Neural cell (in vitro differentiated cells): ENCODE results near the gene FSTL5. TPM values are rescaled to one million over a fixed set of nuclear protein-coding genes. Genes with fewer than 3 reads are reported as not detected.

Experiments
- H2AFZ ChIP-seq: fragments of 200-600, 300-800 bp; sonication (generic), shearing (Covaris generic); 2 replicates; pipeline ENCODE4 v1.6.0; 2014; ENCODE audit warnings: low read depth, mild to moderate bottlenecking, antibody characterized with exemption, low read length, moderate library complexity
- H3F3A ChIP-seq: fragments of 200-600 bp; shearing (Covaris generic); 2 replicates; pipeline ENCODE4 v1.6.1; 2016; ENCODE audit warnings: mild to moderate bottlenecking, moderate library complexity, mixed read lengths, antibody characterized with exemption, low read length; ENCODE audit not compliant: insufficient read depth, poor library complexity, severe bottlenecking
- H3K27ac ChIP-seq: fragments of 200-600, 300-800 bp; sonication (generic), shearing (Covaris generic); 2 replicates; pipeline ENCODE4 v1.5.1; 2014; ENCODE audit warnings: mild to moderate bottlenecking, low read length, moderate library complexity
- H3K27me3 ChIP-seq: fragments of 300-800, 200-600 bp; sonication (generic), shearing (Covaris generic); 2 replicates; pipeline ENCODE4 v1.6.0; 2014; ENCODE audit warnings: mild to moderate bottlenecking, low read depth, low read length, moderate library complexity; ENCODE audit not compliant: insufficient read depth
- H3K36me3 ChIP-seq: fragments of 300-800, 200-600 bp; sonication (generic), shearing (Covaris generic); 2 replicates; pipeline ENCODE4 v1.5.1; 2014; ENCODE audit warnings: mild to moderate bottlenecking, antibody characterized with exemption, low read length, moderate library complexity; ENCODE audit not compliant: insufficient read depth
- H3K4me2 ChIP-seq: fragments of 300-800, 200-600 bp; sonication (generic), shearing (Covaris generic); 2 replicates; pipeline ENCODE4 v1.6.0; 2014; ENCODE audit warnings: mild to moderate bottlenecking, low read length
- H3K4me3 ChIP-seq: fragments of 300-800, 200-600 bp; sonication (generic), shearing (Covaris generic); 2 replicates; pipeline ENCODE4 v1.5.1; 2014; ENCODE audit warnings: mild to moderate bottlenecking, low read length, moderate library complexity
- H3K79me2 ChIP-seq: fragments of 200-600 bp; shearing (Covaris generic); replicated peaks from 2 replicates; pipeline ENCODE4 v1.6.0; 2014; ENCODE audit warnings: mild to moderate bottlenecking, low read length, moderate library complexity; ENCODE audit not compliant: insufficient read depth
- H3K9ac ChIP-seq: fragments of 300-800, 200-600 bp; sonication (generic), shearing (Covaris generic); 2 replicates; pipeline ENCODE4 v1.6.1; 2016; ENCODE audit warnings: mild to moderate bottlenecking, low read length, mixed read lengths
- H3K9me2 ChIP-seq: fragments of 200-600 bp; shearing (Covaris generic); 2 replicates; pipeline ENCODE4 v1.6.1; 2016; ENCODE audit warnings: mild to moderate bottlenecking, low read length, mixed read lengths; ENCODE audit not compliant: insufficient read depth
- H3K9me3 ChIP-seq: fragments of 200-600, 300-800 bp; sonication (generic), shearing (Covaris generic); 2 replicates; pipeline ENCODE4 v1.6.1; 2016; ENCODE audit warnings: mild to moderate bottlenecking, mixed run types, low read length, moderate library complexity, mixed read lengths
- H4K20me1 ChIP-seq: fragments of 200-600 bp; shearing (Covaris generic); 2 replicates; pipeline ENCODE4 v1.6.1; 2016; ENCODE audit warnings: mild to moderate bottlenecking, mixed run types; ENCODE audit not compliant: insufficient read depth
- EP300 ChIP-seq: fragments of 450-650 bp; conservative IDR thresholded peaks from 2 replicates; pipeline ENCODE4 v1.6.1; 2014; ENCODE audit warnings: antibody characterized with exemption, mild to moderate bottlenecking, moderate library complexity; ENCODE audit not compliant: poor library complexity, severe bottlenecking
- EZH2 ChIP-seq: fragments of 200-600, 300-800 bp; shearing (Covaris generic), sonication (generic); IDR thresholded peaks from 2 replicates; pipeline ENCODE4 v1.6.1; 2014; ENCODE audit warnings: antibody characterized with exemption, low read length, borderline replicate concordance, mild to moderate bottlenecking; ENCODE audit not compliant: insufficient read depth, poor library complexity, severe bottlenecking
- MXI1 ChIP-seq: fragments of 450-650 bp; conservative IDR thresholded peaks from 2 replicates; pipeline ENCODE4 v1.6.1; 2014; ENCODE audit warnings: antibody characterized with exemption, mild to moderate bottlenecking; ENCODE audit not compliant: poor library complexity, severe bottlenecking
- POLR2AphosphoS5 ChIP-seq: IDR thresholded peaks from 2 replicates; pipeline ENCODE4 v1.6.1; 2012
- RAD21 ChIP-seq: fragments of 450-650 bp; conservative IDR thresholded peaks from 2 replicates; pipeline ENCODE4 v1.6.1; 2014; ENCODE audit warnings: antibody characterized with exemption, mild to moderate bottlenecking, moderate library complexity
- SMC3 ChIP-seq: fragments of 450-650 bp; conservative IDR thresholded peaks from 2 replicates; pipeline ENCODE4 v1.6.1; 2014; ENCODE audit warnings: antibody characterized with exemption, mild to moderate bottlenecking, moderate library complexity; ENCODE audit not compliant: poor library complexity
- TAF1 ChIP-seq: IDR thresholded peaks from 2 replicates; pipeline ENCODE4 v1.6.1; 2012; ENCODE audit warnings: low read depth
- polyA plus RNA-seq: library from polyadenylated mRNA; depleted of rRNA; stranded (reverse); fragments of >200 nt; gene quantifications from 2 replicates; pipeline ENCODE4 v1.2.3, GENCODE V29; 2014
- TF ChIP-seq, protein P1 (sequence below): IDR thresholded peaks from 2 replicates; pipeline ENCODE4 v1.6.1; 2012; ENCODE audit warnings: borderline replicate concordance
- TF ChIP-seq, protein P2 (sequence below): fragments of 450-650 bp; IDR thresholded peaks from 2 replicates; pipeline ENCODE4 v1.5.1; 2014; ENCODE audit warnings: antibody characterized with exemption, mild to moderate bottlenecking, moderate library complexity; ENCODE audit not compliant: poor library complexity, severe bottlenecking

FSTL5 gene
- polyA plus RNA-seq, 1 donor from 2014 or later: 6.8 TPM

DNA sequence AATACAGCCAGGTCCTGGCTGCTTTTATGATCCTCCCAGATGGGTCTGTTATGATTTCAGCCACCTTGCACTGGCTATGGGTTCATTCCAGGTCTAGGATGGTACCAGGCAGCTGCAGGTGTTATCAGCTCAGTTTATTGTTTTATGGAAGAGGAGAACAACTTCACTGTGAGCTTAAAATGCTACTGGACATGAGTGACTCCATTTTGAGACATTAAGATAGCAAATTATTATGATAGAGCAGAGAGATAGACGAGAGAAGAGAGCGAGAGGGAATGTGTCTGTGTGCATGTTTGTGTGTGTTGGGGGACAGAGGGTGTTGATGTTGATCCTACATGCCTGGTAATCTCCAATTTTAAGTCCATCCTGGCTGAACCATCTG is 820.2 kb downstream of the FSTL5 start:
- no peak overlapping the region for H3K4me2 ChIP-seq
- H3K9ac ChIP-seq: no peak overlapping the region
- no peaks in the 10 kb centered on the region for H4K20me1 ChIP-seq
- no peak overlapping the region for H3K4me3 ChIP-seq
- no peaks in the 10 kb centered on the region for H3F3A ChIP-seq
- H3K9me2 ChIP-seq: no peaks in the 10 kb centered on the region
- no peak overlapping the region for H3K27ac ChIP-seq
- TF ChIP-seq POLR2AphosphoS5 (no peak), TAF1 (no peak)
- no peaks in the 10 kb centered on the region for H3K9me3 ChIP-seq
- H2AFZ ChIP-seq: no peak overlapping the region
- H3K27me3 ChIP-seq: no peaks in the 10 kb centered on the region
- H3K36me3 ChIP-seq: no peaks in the 10 kb centered on the region
- no peaks in the 10 kb centered on the region for H3K79me2 ChIP-seq

DNA sequence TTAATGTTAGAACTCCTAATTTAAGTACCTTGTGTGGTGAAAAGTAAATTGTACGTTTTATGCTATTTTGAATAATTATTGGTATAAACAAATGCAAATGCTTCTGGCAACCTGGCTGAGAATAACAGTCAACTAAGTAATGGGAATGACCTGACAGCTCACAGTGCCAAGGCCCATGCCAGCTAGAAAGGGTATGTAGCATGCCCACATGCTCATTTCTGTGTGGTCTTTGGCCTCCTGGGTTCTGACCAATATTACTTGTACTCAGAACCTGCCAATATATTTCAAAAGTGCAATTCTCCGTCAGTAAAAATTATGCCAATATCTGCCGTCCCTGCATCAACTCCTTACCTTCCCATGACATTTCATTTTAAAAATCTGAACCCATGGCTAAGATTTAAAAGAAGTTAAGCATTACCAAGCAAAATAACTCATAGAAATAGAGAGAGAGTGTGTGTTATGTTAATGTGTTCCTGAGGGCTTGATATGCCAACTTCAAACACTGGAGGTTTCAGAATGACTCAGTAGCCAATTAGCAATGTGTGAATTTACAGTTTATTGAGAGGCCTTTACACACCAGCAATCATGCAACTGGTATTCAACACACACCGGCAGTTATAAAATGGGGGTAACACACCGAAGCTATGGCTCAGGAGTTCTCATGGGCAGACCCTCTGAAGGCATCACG is 820.8 kb downstream of the FSTL5 start:
- H3K27ac ChIP-seq: no peak overlapping the region
- no peaks in the 10 kb centered on the region for H3K36me3 ChIP-seq
- no peaks in the 10 kb centered on the region for H3K27me3 ChIP-seq
- H3K9me2 ChIP-seq: no peaks in the 10 kb centered on the region
- H4K20me1 ChIP-seq: no peaks in the 10 kb centered on the region
- no peak for TF ChIP-seq POLR2AphosphoS5
- TF ChIP-seq RAD21: no peak
- no peak for TF ChIP-seq EZH2
- TF ChIP-seq TAF1: no peak
- TF ChIP-seq SMC3: no peak
- TF ChIP-seq, protein P1, sequence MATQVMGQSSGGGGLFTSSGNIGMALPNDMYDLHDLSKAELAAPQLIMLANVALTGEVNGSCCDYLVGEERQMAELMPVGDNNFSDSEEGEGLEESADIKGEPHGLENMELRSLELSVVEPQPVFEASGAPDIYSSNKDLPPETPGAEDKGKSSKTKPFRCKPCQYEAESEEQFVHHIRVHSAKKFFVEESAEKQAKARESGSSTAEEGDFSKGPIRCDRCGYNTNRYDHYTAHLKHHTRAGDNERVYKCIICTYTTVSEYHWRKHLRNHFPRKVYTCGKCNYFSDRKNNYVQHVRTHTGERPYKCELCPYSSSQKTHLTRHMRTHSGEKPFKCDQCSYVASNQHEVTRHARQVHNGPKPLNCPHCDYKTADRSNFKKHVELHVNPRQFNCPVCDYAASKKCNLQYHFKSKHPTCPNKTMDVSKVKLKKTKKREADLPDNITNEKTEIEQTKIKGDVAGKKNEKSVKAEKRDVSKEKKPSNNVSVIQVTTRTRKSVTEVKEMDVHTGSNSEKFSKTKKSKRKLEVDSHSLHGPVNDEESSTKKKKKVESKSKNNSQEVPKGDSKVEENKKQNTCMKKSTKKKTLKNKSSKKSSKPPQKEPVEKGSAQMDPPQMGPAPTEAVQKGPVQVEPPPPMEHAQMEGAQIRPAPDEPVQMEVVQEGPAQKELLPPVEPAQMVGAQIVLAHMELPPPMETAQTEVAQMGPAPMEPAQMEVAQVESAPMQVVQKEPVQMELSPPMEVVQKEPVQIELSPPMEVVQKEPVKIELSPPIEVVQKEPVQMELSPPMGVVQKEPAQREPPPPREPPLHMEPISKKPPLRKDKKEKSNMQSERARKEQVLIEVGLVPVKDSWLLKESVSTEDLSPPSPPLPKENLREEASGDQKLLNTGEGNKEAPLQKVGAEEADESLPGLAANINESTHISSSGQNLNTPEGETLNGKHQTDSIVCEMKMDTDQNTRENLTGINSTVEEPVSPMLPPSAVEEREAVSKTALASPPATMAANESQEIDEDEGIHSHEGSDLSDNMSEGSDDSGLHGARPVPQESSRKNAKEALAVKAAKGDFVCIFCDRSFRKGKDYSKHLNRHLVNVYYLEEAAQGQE: no peak
- TF ChIP-seq, protein P2, sequence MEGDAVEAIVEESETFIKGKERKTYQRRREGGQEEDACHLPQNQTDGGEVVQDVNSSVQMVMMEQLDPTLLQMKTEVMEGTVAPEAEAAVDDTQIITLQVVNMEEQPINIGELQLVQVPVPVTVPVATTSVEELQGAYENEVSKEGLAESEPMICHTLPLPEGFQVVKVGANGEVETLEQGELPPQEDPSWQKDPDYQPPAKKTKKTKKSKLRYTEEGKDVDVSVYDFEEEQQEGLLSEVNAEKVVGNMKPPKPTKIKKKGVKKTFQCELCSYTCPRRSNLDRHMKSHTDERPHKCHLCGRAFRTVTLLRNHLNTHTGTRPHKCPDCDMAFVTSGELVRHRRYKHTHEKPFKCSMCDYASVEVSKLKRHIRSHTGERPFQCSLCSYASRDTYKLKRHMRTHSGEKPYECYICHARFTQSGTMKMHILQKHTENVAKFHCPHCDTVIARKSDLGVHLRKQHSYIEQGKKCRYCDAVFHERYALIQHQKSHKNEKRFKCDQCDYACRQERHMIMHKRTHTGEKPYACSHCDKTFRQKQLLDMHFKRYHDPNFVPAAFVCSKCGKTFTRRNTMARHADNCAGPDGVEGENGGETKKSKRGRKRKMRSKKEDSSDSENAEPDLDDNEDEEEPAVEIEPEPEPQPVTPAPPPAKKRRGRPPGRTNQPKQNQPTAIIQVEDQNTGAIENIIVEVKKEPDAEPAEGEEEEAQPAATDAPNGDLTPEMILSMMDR: no peak
- TF ChIP-seq MXI1: no peak
- TF ChIP-seq EP300: no peak
- H3K79me2 ChIP-seq: no peaks in the 10 kb centered on the region
- H2AFZ ChIP-seq: no peak overlapping the region
- H3F3A ChIP-seq: no peaks in the 10 kb centered on the region
- no peak overlapping the region for H3K4me2 ChIP-seq
- no peaks in the 10 kb centered on the region for H3K9me3 ChIP-seq
- no peak overlapping the region for H3K9ac ChIP-seq
- no peak overlapping the region for H3K4me3 ChIP-seq
